Neural crest cell (in vitro differentiated cells): ENCODE results near the gene PRL. TPM values are rescaled to one million over a fixed set of nuclear protein-coding genes. Genes with fewer than 3 reads are reported as not detected.

Experiments used
- DNase-seq: peaks from one replicate; pipeline ENCODE4 v3.0.0; 2021; ENCODE audit warnings: low read depth, mixed read lengths, low spot score
- H3K27ac Mint-ChIP-seq: one replicate; pipeline ENCODE4 v1.8.0; 2021; ENCODE audit warnings: mild to moderate bottlenecking, mixed read lengths; ENCODE audit not compliant: unreplicated experiment
- H3K27me3 Mint-ChIP-seq: 2 replicates; pipeline ENCODE4 v1.8.0; 2021; ENCODE audit warnings: low read depth, mild to moderate bottlenecking, mixed read lengths
- H3K36me3 Mint-ChIP-seq: 2 replicates; pipeline ENCODE4 v1.8.0; 2021; ENCODE audit warnings: low read depth, mild to moderate bottlenecking, mixed read lengths
- H3K4me1 Mint-ChIP-seq: 2 replicates; pipeline ENCODE4 v1.8.0; 2021; ENCODE audit warnings: mixed read lengths
- H3K4me3 Mint-ChIP-seq: one replicate; pipeline ENCODE4 v1.8.0; 2021; ENCODE audit warnings: mild to moderate bottlenecking, mixed read lengths
- H3K9me3 Mint-ChIP-seq: 2 replicates; pipeline ENCODE4 v1.8.0; 2021; ENCODE audit warnings: mixed read lengths
- total RNA-seq: library from RNA; stranded (reverse); gene quantifications from 2 replicates; pipeline ENCODE4 v1.2.1, GENCODE V29; 2021
- TF ChIP-seq, protein P1 (sequence below): fragments of 200-600 bp; sonication (generic); conservative IDR thresholded peaks from 2 replicates; pipeline ENCODE4 v1.5.0; 2021; ENCODE audit warnings: antibody characterized with exemption, mild to moderate bottlenecking

Gene PRL
- total RNA-seq, 1 donor from 2014 or later = not detected

- H3K4me1 Mint-ChIP-seq = peaks cover 13% of the 10 kb centered on the region
- TF ChIP-seq, protein P1, sequence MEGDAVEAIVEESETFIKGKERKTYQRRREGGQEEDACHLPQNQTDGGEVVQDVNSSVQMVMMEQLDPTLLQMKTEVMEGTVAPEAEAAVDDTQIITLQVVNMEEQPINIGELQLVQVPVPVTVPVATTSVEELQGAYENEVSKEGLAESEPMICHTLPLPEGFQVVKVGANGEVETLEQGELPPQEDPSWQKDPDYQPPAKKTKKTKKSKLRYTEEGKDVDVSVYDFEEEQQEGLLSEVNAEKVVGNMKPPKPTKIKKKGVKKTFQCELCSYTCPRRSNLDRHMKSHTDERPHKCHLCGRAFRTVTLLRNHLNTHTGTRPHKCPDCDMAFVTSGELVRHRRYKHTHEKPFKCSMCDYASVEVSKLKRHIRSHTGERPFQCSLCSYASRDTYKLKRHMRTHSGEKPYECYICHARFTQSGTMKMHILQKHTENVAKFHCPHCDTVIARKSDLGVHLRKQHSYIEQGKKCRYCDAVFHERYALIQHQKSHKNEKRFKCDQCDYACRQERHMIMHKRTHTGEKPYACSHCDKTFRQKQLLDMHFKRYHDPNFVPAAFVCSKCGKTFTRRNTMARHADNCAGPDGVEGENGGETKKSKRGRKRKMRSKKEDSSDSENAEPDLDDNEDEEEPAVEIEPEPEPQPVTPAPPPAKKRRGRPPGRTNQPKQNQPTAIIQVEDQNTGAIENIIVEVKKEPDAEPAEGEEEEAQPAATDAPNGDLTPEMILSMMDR = no peak
- H3K27me3 Mint-ChIP-seq = no peaks in the 10 kb centered on the region
- no peak for DNase-seq
- no peak overlapping the region for H3K27ac Mint-ChIP-seq
- peaks cover 11% of the 10 kb centered on the region for H3K9me3 Mint-ChIP-seq
- no peak overlapping the region for H3K4me3 Mint-ChIP-seq
- H3K36me3 Mint-ChIP-seq = peaks cover 17% of the 10 kb centered on the region
These were observed 10.1 kb upstream of the PRL start for GRCh38 chr6:22306741-22307466.

- DNase-seq = no peak
- Mint-ChIP-seq H3K27me3 (no peaks in the 10 kb centered on the region), H3K9me3 (no peaks in the 10 kb centered on the region), H3K36me3 (no peaks in the 10 kb centered on the region), H3K27ac (no peak overlapping the region), H3K4me3 (no peak overlapping the region), H3K4me1 (peaks cover 29% of the 10 kb centered on the region)
- TF ChIP-seq, protein P1 = no peak
These were observed 6.0 kb upstream of the PRL start for GRCh38 chr6:22302838-22303237.

GRCh38 chr6:22300273-22300998, 3.6 kb upstream of the PRL start:
- DNase-seq = no peak
- Mint-ChIP-seq H3K9me3 (peaks cover 4% of the 10 kb centered on the region), H3K27me3 (no peaks in the 10 kb centered on the region), H3K36me3 (no peaks in the 10 kb centered on the region), H3K4me1 (peaks cover 25% of the 10 kb centered on the region), H3K4me3 (no peak overlapping the region), H3K27ac (peak overlapping the region; percentile 47)
- TF ChIP-seq, protein P1 = no peak

GRCh38 chr6:22298475-22298890, 1.6 kb upstream of the PRL start:
- no peaks in the 10 kb centered on the region for H3K27me3 Mint-ChIP-seq
- peaks cover 25% of the 10 kb centered on the region for H3K4me1 Mint-ChIP-seq
- H3K36me3 Mint-ChIP-seq = peaks cover 2% of the 10 kb centered on the region
- TF ChIP-seq, protein P1 = no peak
- no peak overlapping the region for H3K4me3 Mint-ChIP-seq
- DNase-seq = no peak
- H3K9me3 Mint-ChIP-seq = peaks cover 4% of the 10 kb centered on the region
- no peak overlapping the region for H3K27ac Mint-ChIP-seq

DNA sequence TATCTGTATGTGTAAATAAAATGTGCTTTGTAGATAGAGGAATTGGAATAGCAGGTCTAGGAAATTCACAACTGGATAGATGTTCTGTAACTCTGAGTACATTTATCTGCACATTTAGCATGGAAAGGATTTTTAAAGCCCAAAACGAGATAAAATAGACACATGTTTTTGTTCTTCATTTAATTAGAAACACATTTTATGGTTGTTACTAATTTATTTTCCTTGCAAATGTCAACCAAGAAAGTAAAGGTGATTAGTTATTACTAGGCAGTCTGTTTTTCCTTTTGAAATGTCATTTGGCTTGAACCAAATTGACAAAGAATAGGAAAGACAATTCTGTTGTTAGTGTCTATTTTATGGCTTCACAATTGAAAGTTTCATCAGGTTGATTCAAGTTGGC, 769 bp downstream of the PRL start:
- no peaks in the 10 kb centered on the region for H3K27me3 Mint-ChIP-seq
- peaks cover 11% of the 10 kb centered on the region for H3K4me1 Mint-ChIP-seq
- H3K9me3 Mint-ChIP-seq = peaks cover 4% of the 10 kb centered on the region
- TF ChIP-seq, protein P1 = no peak
- no peak overlapping the region for H3K4me3 Mint-ChIP-seq
- DNase-seq = no peak
- no peak overlapping the region for H3K27ac Mint-ChIP-seq
- peaks cover 2% of the 10 kb centered on the region for H3K36me3 Mint-ChIP-seq
